Coronary artery (tissue), 2 donors: ENCODE results near the gene UVSSA.
"Not testable (repeated sequence)": the region's sequence is repeated elsewhere in the genome, so short reads cannot be mapped to it uniquely, and the experiment has no call there.

Experiments used
- DNase-seq: peaks from one replicate; pipeline ENCODE4 v3.0.0-alpha.2; 2017; ENCODE audit warnings: low spot score
- H3K27ac ChIP-seq, 2 donors: fragments of 200-600 bp; sonication (generic); one replicate each; pipeline ENCODE4 v1.5.1; 2016 to 2019
- H3K4me3 ChIP-seq: fragments of 200-600 bp; sonication (generic); 2 replicates; pipeline ENCODE4 v1.5.1; 2016; ENCODE audit warnings: mild to moderate bottlenecking, moderate library complexity
- TF ChIP-seq, protein P1 (sequence below): fragments of 200-600 bp; sonication (generic); IDR thresholded peaks from one replicate; pipeline ENCODE4 v1.5.1; 2019; ENCODE audit warnings: antibody characterized with exemption

Gene UVSSA

DNA sequence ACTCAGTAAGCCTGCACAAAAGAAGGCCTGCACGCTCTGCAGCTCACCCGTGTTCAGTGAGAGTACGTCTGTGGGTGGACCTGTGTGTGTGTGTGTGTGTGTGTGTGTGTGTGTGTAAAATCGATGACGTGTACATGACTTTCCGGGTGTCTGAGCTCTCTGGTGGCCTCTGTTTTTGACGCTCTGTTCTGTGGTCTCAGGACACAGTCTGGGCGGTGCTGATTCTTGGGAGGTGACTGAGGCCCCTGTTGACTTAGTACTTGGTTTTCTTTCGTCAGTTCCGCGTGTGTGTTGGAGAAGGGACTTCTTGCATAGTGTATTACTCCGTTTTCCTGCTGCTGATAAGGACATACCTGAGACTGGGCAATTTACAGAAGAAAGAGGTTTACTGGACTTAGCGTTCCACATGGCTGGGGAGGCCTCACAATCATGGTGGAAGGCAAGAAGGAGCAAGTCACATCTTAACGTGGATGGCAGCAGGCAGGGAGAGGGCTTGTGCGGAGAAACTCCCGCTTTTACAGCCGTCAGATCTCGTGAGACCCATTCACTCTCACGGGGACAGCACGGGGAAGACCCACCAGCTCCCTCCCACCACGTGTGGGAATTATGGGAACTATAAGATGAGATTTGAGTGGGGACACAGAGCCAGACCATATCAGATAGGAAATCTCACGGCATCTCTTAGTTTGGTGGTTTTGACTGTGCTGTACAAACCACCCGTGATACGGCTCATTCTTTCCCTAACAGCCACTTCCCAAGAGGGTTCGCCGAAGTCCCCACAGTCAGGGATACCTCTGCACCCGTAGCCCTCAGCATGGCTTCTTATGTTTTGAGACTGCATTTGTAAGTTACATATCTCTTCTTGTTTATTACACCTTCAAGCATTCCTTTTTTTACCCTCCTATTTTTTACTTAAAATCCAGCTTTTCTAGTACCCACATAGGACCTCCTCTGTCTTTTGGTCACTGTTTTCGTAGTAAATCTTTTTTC is 24.5 kb downstream of the UVSSA start:
- no peak for DNase-seq
- H3K4me3 ChIP-seq: no peak overlapping the region
- TF ChIP-seq, protein P1, sequence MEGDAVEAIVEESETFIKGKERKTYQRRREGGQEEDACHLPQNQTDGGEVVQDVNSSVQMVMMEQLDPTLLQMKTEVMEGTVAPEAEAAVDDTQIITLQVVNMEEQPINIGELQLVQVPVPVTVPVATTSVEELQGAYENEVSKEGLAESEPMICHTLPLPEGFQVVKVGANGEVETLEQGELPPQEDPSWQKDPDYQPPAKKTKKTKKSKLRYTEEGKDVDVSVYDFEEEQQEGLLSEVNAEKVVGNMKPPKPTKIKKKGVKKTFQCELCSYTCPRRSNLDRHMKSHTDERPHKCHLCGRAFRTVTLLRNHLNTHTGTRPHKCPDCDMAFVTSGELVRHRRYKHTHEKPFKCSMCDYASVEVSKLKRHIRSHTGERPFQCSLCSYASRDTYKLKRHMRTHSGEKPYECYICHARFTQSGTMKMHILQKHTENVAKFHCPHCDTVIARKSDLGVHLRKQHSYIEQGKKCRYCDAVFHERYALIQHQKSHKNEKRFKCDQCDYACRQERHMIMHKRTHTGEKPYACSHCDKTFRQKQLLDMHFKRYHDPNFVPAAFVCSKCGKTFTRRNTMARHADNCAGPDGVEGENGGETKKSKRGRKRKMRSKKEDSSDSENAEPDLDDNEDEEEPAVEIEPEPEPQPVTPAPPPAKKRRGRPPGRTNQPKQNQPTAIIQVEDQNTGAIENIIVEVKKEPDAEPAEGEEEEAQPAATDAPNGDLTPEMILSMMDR: no peak
- no peak overlapping the region for H3K27ac ChIP-seq

DNA sequence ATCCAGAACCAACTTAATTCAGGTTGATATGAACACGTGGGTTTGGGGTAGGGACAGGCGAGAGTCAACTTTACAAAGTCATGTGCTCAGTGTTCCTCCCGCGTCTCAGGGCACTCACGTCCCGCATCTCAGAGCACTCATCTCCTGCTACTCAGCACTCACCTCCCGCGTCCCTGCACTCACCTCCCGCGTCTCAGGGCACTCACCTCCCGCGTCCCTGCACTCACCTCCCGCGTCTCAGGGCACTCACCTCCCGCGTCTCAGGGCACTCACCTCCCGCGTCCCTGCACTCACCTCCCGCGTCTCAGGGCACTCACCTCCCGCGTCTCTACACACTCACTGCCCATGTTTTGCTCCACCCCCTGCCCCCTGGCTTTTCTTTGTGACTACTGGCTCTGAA is 25.6 kb downstream of the UVSSA start:
- not testable (repeated sequence) for H3K4me3 ChIP-seq, H3K27ac ChIP-seq, DNase-seq

DNA sequence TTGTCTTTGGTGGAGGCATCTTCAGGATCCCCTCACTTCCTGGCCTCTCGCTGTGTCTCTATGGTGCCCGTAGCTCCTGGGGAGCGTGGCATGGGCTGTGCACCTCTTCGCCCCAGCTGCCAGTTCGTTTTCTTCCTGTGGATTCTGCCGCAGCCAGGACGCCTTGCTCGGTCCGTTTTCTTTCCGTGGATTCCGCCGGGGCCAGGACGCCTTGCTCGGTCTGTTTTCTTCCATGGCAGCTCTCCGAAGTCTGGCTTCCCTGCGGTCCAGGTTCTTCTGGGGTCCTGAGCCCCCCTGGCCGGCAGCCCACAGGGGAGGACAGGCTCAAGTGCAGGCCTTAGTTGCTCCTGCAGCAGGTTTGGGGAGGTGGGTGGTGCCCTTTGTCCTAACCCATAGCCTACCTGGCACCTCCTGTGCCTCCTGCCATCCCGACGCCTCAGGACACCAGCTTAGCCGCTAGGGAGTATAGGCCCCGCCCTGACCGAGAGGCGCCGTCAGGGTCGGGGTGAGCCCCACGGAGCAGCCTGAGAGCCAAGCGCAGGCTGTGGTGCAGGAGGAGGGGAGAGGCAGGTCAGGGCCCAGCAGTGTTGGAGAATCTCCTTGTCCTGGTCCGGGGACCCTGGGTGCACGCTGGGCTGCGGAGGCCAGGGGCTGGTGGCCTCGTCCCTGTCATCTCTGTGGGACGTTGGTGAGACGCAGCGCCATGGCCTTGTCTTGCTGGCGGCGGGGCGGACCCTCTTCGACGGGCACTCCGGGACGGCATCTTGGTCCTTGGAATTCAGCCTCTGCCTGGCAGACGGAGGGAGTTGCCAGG is 27.1 kb downstream of the UVSSA start:
- TF ChIP-seq, protein P1: no peak
- no peak overlapping the region for H3K27ac ChIP-seq
- no peak for DNase-seq
- no peak overlapping the region for H3K4me3 ChIP-seq

DNA sequence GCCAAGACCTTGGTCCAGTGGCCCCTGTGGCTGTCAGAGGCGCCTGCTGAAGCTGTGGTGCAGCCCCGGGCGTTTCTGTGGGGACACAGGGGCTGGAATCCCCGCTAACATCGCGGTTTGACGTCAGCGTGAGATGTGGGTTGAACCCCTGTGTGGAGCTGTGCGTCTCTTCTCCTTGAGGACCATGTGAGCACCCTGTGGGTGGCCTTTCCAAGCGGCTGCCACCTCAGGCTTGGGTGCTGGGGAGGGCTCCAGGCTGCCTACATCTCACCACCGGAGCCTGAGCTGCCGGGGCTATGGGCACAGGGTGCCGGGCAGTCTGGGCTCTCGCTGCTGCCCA is 27.7 kb downstream of the UVSSA start:
- no peak for DNase-seq
- H3K27ac ChIP-seq: no peak overlapping the region
- H3K4me3 ChIP-seq: no peak overlapping the region
- TF ChIP-seq, protein P1: no peak

DNA sequence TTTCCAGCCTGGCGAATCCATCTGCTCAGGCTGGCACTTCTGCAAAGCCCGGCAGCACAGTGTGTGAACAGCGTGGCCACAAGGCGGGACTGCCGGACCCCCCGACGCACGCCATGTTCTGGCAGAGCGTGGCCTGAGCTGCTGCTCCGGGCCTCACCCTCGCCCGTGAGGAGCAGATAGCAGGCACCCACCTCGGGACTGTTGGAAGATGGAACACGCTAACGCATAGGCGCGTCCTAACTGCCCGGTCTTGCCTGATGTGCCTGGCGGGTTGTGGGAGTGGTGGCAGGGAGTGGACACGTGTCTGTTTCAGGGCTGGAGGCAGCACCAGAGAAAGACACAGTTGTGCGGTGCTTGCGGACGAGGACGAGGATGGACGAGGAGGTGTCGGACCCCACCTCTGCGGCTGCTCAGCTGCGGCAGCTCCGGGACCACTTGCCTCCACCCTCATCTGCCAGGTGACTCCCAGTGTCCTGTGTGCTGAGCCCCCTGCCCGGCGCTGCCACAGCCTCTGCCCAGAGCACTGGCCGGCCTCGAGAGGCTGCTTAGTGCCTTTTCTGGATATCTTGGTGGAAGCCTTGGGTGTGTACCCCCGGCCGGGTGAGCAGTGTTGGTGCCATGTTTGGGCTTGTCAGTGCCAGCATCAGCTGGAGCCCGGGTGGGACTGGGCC is 28.2 kb downstream of the UVSSA start:
- DNase-seq: no peak

DNA sequence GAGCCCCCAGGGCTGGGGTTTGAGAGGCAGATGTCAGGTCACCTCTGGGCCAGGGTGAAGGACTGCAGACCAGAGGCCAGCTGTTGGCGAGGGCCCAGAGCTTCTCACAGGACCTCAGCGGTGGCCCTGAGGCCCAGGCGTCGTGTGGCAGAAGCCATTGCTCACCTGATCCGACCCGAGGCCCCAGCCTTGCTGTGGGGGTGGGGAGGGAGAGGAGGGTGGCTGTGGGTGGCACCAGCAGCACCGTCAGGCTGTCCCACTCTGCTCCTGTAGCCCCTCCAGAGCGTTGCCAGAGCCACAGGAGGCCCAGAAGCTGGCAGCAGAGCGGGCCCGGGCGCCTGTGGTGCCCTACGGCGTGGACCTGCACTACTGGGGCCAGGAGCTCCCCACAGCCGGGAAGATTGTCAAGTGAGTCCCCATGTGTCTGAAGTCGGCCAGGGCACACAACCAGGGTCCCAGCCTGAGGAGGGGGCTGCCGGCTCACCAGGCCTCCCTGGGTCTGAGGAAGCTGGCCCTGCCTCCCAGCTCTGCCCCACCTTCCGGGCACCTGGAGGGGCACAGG is 28.8 kb downstream of the UVSSA start:
- Histone ChIP-seq H3K27ac (no peak overlapping the region), H3K4me3 (no peak overlapping the region)
- DNase-seq: no peak
- TF ChIP-seq, protein P1: no peak

More for the DNA sequence above, 28.2 kb downstream of the UVSSA start:
- TF ChIP-seq, protein P1: no peak
- no peak overlapping the region for H3K27ac ChIP-seq
- no peak overlapping the region for H3K4me3 ChIP-seq

DNA sequence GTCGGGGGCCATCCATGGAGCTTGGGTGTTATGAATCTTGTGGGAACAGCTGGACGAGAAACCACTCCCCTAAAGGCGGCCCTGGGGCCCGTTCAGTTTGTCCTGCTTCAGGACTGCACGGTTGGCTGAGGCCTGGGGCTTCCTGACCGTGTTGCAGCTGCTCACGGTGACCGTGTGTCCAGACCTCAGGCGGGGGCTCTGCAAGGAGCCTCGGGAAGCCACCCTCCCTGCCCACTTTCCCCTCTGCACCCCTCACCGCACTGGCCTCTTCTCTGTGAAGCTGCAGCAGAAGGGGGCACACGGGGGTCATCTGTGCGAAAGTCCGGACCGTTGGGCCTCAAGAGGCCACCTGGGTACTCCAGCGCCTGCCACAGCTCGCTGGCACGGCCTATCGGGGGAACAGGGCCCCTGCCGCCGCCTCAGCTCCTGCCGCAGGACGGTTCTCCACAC is 29.4 kb downstream of the UVSSA start:
- H3K4me3 ChIP-seq: no peak overlapping the region
- DNase-seq: no peak
- H3K27ac ChIP-seq: no peak overlapping the region
- TF ChIP-seq, protein P1: no peak
